RPMI7951 (cell line): Measurements from ENCODE around the gene SNX21. TPM values are rescaled to one million over a fixed set of nuclear protein-coding genes. Genes with fewer than 3 reads are reported as not detected.
A peak's percentile ranks its signal among the peaks of the same experiment; 100 is the strongest.
"Not testable (repeated sequence)": the region's sequence is repeated elsewhere in the genome, so short reads cannot be mapped to it uniquely, and the experiment has no call there.

Experiments
- DNase-seq: peaks from one replicate; pipeline ENCODE4 v3.0.0-alpha.2; 2012; ENCODE audit warnings: low read depth
- total RNA-seq: library from RNA; depleted of rRNA; stranded (reverse); fragments of >200 nt; shearing (Covaris generic); gene quantifications from 2 replicates; pipeline ENCODE4 v1.2.3, GENCODE V29; 2014; rRNA removed

Gene SNX21
- 54.1 and 59.8 TPM in 2 replicates for total RNA-seq

DNA sequence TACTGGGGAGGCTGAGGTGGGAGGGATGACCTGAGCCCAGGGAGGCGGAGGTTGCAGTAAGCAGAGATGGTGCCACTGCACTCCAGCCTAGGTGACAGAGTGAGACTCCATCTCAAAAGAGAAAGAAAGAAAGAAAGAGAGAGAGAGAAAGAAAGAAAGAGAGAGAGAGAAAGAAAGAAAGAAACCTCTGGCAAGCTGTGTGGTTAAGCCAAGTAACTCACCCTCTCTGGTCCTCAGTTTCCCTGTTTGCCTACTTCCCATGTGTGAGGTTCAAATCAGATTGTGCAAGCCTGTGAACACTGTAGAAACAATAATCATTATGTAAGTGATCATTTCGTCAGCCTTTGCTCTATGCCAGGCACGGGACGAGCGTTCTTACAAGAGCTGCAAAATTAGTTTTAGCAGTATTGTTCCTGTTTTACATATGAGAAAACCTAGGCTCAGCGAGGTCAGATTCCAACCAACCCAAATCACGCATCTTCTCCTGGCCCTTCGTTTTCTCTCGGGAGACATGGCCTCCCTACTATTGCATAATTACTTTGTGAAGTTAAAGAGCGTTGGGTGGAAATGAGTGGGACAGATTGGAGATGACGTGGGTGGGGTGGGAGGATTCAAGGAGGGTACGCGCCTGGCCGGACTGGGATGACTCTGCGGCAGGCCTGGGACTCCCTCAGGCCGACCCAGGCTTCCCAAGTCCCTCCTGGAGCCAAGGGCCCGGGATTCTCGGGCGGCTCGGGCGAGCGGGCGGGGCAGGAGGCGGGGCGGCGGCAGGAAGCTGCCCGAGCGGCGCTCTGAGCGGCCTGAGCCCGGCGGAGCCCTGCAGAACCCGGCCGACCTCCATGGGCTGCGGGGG lies at the start of gene SNX21:
SNX21 (plus strand) TSS at position 770 of the 853 bp plus-strand sequence. CDS start 121 bp downstream, outside the sequence.
- DNase-seq = peak; percentile 98

DNA sequence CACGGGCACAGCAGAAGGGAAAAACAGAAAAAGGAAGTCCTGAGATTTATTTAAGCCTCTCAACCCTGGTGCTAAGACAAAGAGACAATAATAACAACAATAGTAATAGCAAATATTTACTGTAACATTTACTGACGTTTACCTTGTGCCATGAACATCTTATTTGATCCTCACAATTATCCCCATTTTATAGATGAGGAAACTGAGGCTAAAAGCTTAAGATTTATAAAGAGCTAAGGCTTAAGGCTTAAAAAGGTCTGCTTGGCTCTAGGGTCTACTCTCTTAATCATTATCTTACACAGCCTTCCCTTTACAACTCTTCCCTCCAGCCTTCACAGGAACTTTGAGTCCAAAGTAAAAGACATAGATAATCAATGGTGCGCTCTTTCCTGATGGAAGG lies 45.2 kb upstream of the SNX21 start:
- no peak for DNase-seq

GRCh38 chr20:45792317-45793118 lies 41.1 kb upstream of the SNX21 start:
- no peak for DNase-seq

DNA sequence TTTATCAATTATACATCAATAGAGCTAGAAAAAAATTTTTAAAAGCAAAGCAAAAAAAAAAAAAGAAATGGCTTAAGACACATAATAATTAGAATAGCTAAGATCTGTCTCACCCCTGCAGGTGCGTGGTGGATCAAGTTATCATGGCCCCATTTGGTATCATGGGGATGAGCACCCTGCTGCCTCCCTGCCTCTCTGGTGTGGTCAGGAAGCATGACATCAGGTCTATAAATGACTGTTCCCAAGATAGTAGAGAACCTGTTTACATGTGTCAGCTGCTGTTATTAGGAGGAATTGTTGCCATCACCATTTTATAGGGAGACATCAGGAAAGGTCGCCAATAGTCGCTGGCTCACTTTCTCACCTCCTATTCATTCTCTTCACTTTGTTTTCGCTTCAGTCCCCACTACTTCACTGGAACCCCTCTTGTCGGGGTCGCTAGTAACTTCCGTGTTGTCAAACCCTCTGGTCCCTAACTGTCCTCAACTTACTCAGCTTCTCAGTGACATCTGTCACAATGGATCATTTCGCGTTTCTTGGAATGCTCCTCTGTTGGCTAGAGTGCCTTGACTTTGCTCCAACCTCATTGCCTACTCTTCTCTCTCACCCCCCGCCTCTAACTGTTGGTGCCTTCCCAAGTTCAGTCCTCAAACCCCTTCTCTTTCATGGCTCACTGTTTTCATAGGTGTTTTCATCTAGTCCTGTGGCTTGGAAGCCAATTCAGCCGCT lies 37.1 kb upstream of the SNX21 start:
- DNase-seq = no peak

- not testable (repeated sequence) for DNase-seq
These were observed 36.1 kb upstream of the SNX21 start for GRCh38 chr20:45797510-45797909.

- not testable (repeated sequence) for DNase-seq
These were observed 35.6 kb upstream of the SNX21 start for GRCh38 chr20:45797955-45798354.

DNA sequence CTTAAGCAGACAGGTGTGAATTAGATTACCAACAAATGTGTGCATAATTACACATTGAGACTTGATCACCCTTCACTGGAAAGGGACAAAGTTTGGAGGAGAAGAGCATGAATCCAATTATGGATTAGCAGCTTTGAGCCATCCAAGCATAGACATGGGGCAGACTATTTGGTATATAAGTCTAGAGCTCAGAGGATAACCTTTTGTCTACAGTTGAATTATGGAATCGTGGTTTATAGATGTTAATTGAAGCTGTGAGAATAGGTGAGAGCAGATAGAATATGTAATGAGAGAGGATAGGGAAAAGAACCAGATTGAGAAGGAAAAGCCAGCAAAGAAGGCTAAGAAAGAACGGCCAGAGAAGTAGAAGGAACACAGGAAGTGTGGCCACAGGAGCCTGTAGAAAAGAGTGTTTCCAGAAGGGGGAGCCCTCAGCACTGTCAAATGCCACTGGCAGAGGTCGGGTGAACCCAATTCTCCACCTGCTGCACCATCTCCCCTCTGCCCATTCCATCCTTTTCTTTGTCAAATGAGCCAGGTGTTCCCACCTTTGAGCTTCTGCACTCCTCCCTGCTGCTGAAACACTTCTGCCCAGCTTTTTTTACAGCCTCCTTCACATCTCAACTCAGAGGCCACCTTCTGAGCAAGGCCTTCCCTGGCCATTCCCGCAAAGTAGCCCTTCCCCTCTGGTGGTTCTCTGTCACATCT lies 34.5 kb upstream of the SNX21 start:
- peak; percentile 64 for DNase-seq

DNA sequence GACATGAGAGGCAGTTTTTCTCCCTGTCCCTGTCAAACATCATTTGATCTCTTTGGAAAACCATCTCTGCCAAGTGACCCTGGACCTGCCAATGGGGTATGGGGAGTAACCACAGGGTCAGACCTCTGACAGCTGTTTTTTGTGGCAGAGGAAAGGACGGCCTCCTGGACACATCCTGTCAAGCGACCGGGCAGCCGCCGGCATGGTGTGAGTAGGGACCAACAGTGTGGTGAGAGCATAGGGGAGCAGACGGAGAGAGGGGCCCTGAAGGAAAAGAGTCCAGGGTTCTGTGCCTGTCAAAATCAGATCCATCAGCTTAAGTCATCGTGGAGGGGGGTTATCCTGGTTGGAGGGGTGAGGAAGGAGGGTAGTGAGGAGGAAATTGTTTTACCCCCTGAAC lies 31.7 kb upstream of the SNX21 start:
- DNase-seq = no peak

DNA sequence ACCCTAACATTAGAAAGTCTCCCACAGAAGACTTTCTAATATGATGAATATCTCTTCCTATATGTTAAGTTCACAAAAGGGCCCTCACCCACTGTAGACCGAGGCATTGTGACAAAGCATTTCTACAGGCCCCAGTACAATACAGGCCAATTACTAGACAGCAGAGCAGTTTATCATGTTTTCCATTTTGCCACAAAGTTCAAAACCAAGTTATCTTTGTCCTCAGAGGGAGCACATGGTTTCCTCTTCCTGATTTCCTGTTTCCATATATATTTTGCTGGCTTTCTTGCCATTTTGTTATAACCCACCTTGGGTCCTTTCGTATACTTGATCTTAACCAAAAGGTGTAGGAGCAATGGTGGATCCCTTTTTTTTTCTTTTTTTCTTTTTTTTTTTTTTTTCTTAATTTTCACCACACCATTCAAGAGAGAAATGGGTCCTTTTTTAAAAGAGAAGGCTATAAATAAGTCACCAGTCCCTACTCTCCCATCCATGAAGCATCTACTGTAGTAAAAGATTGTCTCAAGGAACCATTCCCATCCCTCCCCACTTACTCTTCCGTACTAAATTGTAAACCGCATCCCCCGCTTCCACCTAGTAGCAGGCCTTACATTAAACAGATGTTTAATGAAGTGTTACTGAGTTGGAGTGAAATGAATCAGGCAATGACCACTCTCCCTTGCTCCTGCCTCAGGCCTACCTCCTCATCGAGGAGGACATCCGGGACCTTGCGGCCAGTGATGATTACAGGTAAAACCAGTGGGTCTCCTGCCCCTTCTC lies 23.2 kb upstream of the SNX21 start:
- no peak for DNase-seq

DNA sequence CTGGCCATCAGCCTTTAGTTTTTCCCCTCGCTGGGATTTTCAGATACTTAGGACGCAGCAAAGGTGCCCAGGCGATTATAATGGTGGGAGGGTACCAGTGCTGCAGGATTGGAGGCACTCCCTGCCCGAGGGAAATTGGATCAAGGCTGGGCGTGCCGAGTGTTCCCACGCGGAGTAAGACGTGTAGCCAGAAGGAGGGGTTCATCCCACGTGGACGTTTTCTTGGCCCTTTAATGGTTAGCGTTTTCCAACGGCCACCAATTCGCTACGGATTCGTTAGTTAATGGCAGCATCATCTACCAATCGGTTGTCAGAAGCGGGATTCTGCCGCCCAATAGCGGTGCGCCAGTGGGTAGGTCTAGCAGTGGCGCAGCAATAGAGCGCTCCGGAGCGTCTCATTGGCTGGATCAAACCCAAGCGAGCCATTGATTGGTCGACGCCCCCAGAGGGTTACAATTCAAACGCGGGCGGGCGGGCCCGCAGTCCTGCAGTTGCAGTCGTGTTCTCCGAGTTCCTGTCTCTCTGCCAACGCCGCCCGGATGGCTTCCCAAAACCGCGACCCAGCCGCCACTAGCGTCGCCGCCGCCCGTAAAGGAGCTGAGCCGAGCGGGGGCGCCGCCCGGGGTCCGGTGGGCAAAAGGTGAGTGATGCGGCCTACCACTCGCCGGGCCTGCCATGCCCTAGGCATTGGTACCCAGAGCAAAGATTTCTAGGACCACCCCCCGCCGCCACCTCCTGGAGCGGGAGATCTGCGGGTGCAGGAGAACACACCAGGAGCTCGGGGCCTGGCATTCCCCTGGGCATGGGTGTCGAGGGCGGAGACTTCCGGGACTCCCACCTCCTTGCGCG lies 21.2 kb upstream of the SNX21 start, which contains the start of gene UBE2C:
UBE2C (plus strand) TSS at position 488 of the 849 bp plus-strand sequence; CDS start at position 540, 52 bp downstream.
- peak; percentile 100 for DNase-seq

GRCh38 chr20:45813006-45813340 lies 20.6 kb upstream of the SNX21 start:
- no peak for DNase-seq

DNA sequence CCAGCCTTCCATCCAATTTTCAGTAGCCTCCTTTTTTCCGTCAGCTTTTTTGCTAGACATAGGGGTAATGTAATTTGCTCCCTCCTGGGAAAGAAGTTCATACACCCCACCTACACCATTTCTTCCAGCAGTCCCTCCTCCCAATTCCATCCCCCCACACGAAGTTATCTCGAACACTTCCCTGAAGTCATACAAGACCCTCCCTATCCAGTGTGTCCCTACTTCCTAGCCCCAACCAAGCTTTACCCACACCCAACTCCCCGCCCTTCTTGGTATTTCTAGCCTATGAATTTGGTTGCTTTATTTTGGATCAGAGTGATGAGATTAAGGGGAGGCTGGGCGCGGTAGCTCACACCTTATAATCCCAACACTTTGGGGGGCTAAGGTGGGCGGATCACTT lies 20.1 kb upstream of the SNX21 start:
- DNase-seq = no peak

DNA sequence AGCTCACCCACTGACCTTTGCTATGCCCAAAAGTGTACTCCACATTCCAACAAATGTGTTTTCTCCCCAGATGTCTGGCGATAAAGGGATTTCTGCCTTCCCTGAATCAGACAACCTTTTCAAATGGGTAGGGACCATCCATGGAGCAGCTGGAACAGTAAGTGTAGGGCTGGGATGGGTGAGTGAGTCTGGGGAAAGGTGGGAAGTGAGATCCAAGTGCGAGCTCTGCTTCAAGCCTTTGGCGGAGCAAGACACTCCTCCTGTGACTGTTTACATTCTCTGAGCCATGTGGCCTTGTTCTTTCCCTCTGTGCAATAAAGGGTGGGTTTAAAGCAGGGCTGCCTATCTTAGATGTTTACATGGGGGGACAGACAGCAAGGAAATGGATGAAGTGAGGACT lies 19.3 kb upstream of the SNX21 start:
- no peak for DNase-seq

DNA sequence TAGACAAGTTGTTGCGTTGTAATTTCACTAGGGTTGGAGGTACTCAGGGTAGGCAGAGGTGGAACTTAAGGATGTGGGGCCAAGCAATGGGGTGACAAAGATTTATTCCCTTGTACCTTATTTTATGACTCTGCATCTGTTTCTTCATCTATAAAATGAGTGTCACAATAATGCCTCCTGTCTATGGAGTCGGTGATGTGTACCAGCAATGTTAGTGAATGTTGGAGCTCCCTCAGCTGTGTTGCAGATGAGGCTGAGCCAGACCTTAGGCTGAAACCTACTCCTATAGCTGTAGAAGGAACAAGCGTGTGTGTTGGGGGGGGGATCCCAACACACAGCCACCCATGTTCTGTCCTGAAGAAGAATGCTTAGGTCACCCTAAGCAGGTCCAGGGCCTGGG lies 16.6 kb upstream of the SNX21 start:
- DNase-seq = no peak

DNA sequence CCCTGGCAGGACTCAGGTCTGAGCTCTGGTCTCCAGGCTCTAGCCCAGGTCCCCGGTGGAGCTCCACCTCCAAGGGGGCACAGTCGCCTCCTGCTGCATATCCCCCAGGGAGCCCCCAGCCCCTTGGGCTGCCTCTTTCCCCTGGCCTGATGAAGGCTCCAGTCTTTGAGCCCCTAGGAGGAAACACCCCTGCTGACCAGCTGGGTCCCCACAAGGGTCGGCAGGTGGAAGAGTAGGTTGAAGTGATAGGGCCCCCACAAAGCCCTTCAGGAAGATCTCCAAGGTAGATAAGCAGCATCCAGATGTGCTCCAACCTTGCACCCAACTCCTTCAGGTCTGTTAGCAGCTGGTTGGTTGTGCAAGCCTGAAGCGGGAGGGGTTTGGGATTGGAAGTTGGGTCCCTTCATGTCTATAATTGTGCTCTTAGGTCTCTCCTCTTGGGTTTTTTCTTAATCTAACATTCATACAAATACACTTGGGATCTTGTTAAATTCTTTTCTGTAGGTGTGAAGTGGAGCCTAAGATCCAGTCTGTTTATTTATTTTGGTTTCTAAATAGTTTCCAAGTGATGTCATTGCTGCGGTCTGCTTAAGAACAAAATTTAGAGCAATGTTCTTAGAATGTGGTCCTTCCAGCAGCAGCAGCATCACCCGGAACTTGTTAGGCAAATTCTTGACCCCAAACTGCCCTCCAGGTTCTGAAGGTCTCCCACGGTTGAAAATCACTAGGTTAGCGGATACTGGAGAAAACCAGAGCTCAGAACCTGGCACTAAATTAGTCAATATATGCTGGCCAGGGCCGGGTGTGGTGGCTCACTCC lies 16.0 kb upstream of the SNX21 start:
- DNase-seq = peak; percentile 78

DNA sequence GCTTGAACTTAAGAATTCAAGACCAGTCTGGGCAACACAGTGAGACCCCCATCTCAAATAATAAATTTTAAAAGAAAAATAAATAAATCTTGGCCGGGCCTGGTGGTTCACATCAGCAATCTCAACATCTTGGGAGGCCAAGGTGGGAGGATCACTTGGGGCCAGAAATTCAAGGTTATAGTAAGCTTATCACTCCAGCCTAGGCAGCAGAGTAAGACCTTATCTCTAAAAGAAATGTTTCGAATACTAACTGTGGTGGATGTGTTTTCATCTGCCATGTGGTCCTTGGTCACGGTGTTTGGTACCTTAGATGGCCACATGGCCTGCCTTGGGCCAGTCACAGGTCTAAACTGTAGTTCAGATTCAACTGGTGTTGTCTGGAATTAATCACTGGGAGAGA lies 15.4 kb upstream of the SNX21 start:
- no peak for DNase-seq

DNA sequence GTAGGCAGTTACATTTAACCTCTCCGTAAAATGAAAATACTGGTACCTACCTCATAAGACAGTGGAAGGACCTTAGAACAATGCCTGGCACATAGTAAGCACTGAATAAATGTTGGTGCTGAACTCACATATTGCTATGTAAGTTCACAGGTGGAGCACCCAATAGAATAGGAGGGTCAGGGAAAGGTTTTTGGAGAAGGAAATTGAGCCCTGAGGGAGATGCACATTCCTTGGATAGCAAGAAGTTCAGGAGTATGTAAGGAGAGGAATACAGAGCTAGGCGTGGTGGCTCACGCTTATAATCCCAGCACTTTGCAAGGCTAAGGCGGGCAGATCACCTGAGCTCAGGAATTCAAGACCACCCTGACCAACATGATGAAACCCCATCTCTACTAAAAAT lies 14.1 kb upstream of the SNX21 start:
- DNase-seq = no peak

DNA sequence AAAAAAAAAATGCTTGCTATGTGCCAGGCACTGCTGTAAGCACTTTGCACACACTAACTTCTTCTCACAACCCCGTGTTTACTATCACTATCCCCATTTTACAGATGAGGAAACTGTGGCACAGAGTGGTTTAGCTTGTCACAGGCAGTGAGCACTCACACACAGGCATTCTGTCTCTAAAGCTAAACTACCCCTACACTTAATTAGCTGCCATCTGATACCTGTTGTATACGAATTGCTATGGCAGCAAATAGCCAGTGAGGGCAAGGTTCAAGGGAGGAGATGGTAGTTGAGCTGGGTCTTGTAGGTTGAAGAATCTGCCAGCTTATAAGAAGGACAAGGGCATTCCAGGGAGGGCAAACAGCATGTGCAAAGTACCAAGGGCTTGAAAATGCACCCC lies 11.7 kb upstream of the SNX21 start:
- no peak for DNase-seq

GRCh38 chr20:45822857-45823256 lies 10.7 kb upstream of the SNX21 start:
- DNase-seq = peak; percentile 68
